RWPE2 (cell line): ENCODE measurements around the gene FOCAD.

Experiments used
- ATAC-seq: fragments of 200-7000 bp; cut with Tn5 transposase; 3 replicates; pipeline ENCODE4 v1.9.1; 2021; ENCODE audit warnings: low read depth
- DNase-seq: peaks from one replicate; pipeline ENCODE4 v3.0.0-alpha.2; 2020; ENCODE audit warnings: low spot score
- H3K27ac ChIP-seq: fragments of 450-650 bp; 2 replicates; pipeline ENCODE4 v1.5.1; 2017; ENCODE audit warnings: mild to moderate bottlenecking; ENCODE audit not compliant: poor library complexity, severe bottlenecking
- H3K27me3 ChIP-seq: fragments of 250-450 bp; sonication (Bioruptor Pico); 2 replicates; pipeline ENCODE4 v1.5.1; 2021; ENCODE audit warnings: mild to moderate bottlenecking, moderate library complexity; ENCODE audit not compliant: insufficient read depth, poor library complexity, severe bottlenecking
- H3K36me3 ChIP-seq: fragments of 250-450 bp; sonication (Bioruptor Pico); 2 replicates; pipeline ENCODE4 v1.5.1; 2020; ENCODE audit warnings: low read depth, mild to moderate bottlenecking, moderate library complexity
- H3K4me1 ChIP-seq: fragments of 250-450 bp; sonication (Bioruptor Pico); 2 replicates; pipeline ENCODE4 v1.5.1; 2021; ENCODE audit warnings: mild to moderate bottlenecking, moderate library complexity; ENCODE audit not compliant: insufficient read depth, poor library complexity, severe bottlenecking
- H3K4me3 ChIP-seq: fragments of 250-450 bp; sonication (Bioruptor Pico); 2 replicates; pipeline ENCODE4 v1.5.1; 2021; ENCODE audit warnings: mild to moderate bottlenecking, moderate library complexity; ENCODE audit not compliant: severe bottlenecking
- H3K9me3 ChIP-seq: fragments of 250-450 bp; sonication (Bioruptor Pico); 2 replicates; pipeline ENCODE4 v1.5.1; 2021; ENCODE audit warnings: mild to moderate bottlenecking, moderate library complexity; ENCODE audit not compliant: severe bottlenecking
- CTCF ChIP-seq: fragments of 450-650 bp; IDR thresholded peaks from one replicate; pipeline ENCODE4 v1.5.1; 2017; ENCODE audit warnings: mild to moderate bottlenecking, moderate library complexity; ENCODE audit not compliant: poor library complexity, severe bottlenecking

The FOCAD gene

GRCh38 chr9:20853866-20854265, 169.8 kb downstream of the FOCAD start:
- H3K4me1 ChIP-seq, result no peaks in the 10 kb centered on the region
- no peak overlapping the region for H3K27ac ChIP-seq
- TF ChIP-seq CTCF, result no peak
- H3K4me3 ChIP-seq, result no peak overlapping the region
- no peaks in the 10 kb centered on the region for H3K36me3 ChIP-seq
- DNase-seq (no peak), ATAC-seq (no peak)
- H3K9me3 ChIP-seq, result no peaks in the 10 kb centered on the region
- H3K27me3 ChIP-seq, result no peaks in the 10 kb centered on the region

GRCh38 chr9:20854444-20854843, 170.4 kb downstream of the FOCAD start:
- H3K36me3 ChIP-seq, result no peaks in the 10 kb centered on the region
- no peaks in the 10 kb centered on the region for H3K27me3 ChIP-seq
- H3K4me3 ChIP-seq, result no peak overlapping the region
- no peak for TF ChIP-seq CTCF
- H3K4me1 ChIP-seq, result no peaks in the 10 kb centered on the region
- ATAC-seq (no peak), DNase-seq (no peak)
- H3K9me3 ChIP-seq, result no peaks in the 10 kb centered on the region
- H3K27ac ChIP-seq, result no peak overlapping the region

GRCh38 chr9:20863945-20864344, 179.9 kb downstream of the FOCAD start:
- H3K4me1 ChIP-seq, result no peaks in the 10 kb centered on the region
- no peaks in the 10 kb centered on the region for H3K36me3 ChIP-seq
- H3K27ac ChIP-seq, result no peak overlapping the region
- H3K9me3 ChIP-seq, result no peaks in the 10 kb centered on the region
- H3K27me3 ChIP-seq, result no peaks in the 10 kb centered on the region
- H3K4me3 ChIP-seq, result no peak overlapping the region
- TF ChIP-seq CTCF, result no peak
- ATAC-seq (no peak), DNase-seq (no peak)

- Histone ChIP-seq H3K9me3 (no peaks in the 10 kb centered on the region), H3K27me3 (no peaks in the 10 kb centered on the region), H3K36me3 (no peaks in the 10 kb centered on the region), H3K27ac (no peak overlapping the region), H3K4me3 (no peak overlapping the region), H3K4me1 (no peaks in the 10 kb centered on the region)
- TF ChIP-seq CTCF, result no peak
- ATAC-seq (no peak), DNase-seq (no peak)
Measured at GRCh38 chr9:20865347-20865746, 181.3 kb downstream of the FOCAD start.

- Histone ChIP-seq H3K4me3 (no peak overlapping the region), H3K9me3 (no peaks in the 10 kb centered on the region), H3K4me1 (no peaks in the 10 kb centered on the region), H3K36me3 (peaks cover 5% of the 10 kb centered on the region; the same call in 1 of the 2 replicates), H3K27ac (no peak overlapping the region), H3K27me3 (no peaks in the 10 kb centered on the region)
- no peak for ATAC-seq
- TF ChIP-seq CTCF, result no peak
- no peak for DNase-seq
Measured at GRCh38 chr9:20870115-20870514, 186.1 kb downstream of the FOCAD start.
